HepG2 (cell line): ENCODE measurements around the gene CYP19A1. TPM values are rescaled to one million over a fixed set of nuclear protein-coding genes. Genes with fewer than 3 reads are reported as not detected.

Experiments used
- ADNP ChIP-seq: sonication (generic); formaldehyde crosslinking; IDR thresholded peaks from 2 replicates; pipeline ENCODE4 v1.4.0; 2020; ENCODE audit warnings: missing genetic modification reagents
- BRD4 ChIP-seq: sonication (generic); formaldehyde crosslinking; IDR thresholded peaks from 2 replicates; pipeline ENCODE4 v1.4.0; 2020; ENCODE audit warnings: missing genetic modification reagents
- CREB3 ChIP-seq: sonication (generic); formaldehyde crosslinking; IDR thresholded peaks from 2 replicates; pipeline ENCODE4 v1.5.0; 2020; ENCODE audit warnings: missing genetic modification reagents
- ETV6 ChIP-seq: sonication (generic); formaldehyde crosslinking; conservative IDR thresholded peaks from 2 replicates; pipeline ENCODE4 v1.4.0; 2020; ENCODE audit warnings: missing genetic modification reagents
- FOXJ3 ChIP-seq: sonication (generic); formaldehyde crosslinking; IDR thresholded peaks from 2 replicates; pipeline ENCODE4 v1.4.0; 2020; ENCODE audit warnings: missing genetic modification reagents, mild to moderate bottlenecking, borderline replicate concordance
- MYPOP ChIP-seq: sonication (generic); formaldehyde crosslinking; IDR thresholded peaks from 2 replicates; pipeline ENCODE4 v1.8.1; 2023; ENCODE audit warnings: mild to moderate bottlenecking, moderate library complexity, missing genetic modification reagents
- NFE2L2 ChIP-seq: fragments of 150-350 bp; IDR thresholded peaks from 2 replicates; pipeline ENCODE4 v1.6.1; 2014; ENCODE audit warnings: low read length
- NFRKB ChIP-seq: fragments of 450-650 bp; IDR thresholded peaks from 2 replicates; pipeline ENCODE4 v1.6.1; 2017
- NR1H2 ChIP-seq: sonication (generic); formaldehyde crosslinking; IDR thresholded peaks from 2 replicates; pipeline ENCODE4 v1.8.1; 2022; ENCODE audit warnings: low read depth, missing genetic modification reagents, borderline replicate concordance
- PBX3 ChIP-seq: sonication (generic); formaldehyde crosslinking; IDR thresholded peaks from 2 replicates; pipeline ENCODE4 v1.8.1; 2023; ENCODE audit warnings: missing genetic modification reagents, inconsistent platforms, borderline replicate concordance
- PCBP2 ChIP-seq: fragments of 200-400 bp; formaldehyde crosslinking; optimal IDR thresholded peaks from 2 replicates; pipeline ENCODE3; 2018; ENCODE audit warnings: low read length, low read depth; ENCODE audit not compliant: poor library complexity, severe bottlenecking
- PLSCR1 ChIP-seq: sonication (generic); formaldehyde crosslinking; IDR thresholded peaks from 2 replicates; pipeline ENCODE4 v1.5.0; 2020; ENCODE audit warnings: missing genetic modification reagents, mild to moderate bottlenecking, borderline replicate concordance
- SNRNP70 ChIP-seq: fragments of 200-400 bp; formaldehyde crosslinking; IDR thresholded peaks from 2 replicates; pipeline ENCODE4 v1.6.1; 2017; ENCODE audit warnings: mild to moderate bottlenecking, low read depth, low read length, moderate library complexity
- SP140L ChIP-seq: sonication (generic); formaldehyde crosslinking; IDR thresholded peaks from 2 replicates; pipeline ENCODE4 v1.4.0; 2020; ENCODE audit warnings: missing genetic modification reagents, borderline replicate concordance
- TRIM22 ChIP-seq: fragments of 450-650 bp; IDR thresholded peaks from 2 replicates; pipeline ENCODE4 v1.6.1; 2017
- XBP1 ChIP-seq: sonication (generic); formaldehyde crosslinking; IDR thresholded peaks from 2 replicates; pipeline ENCODE4 v1.5.0; 2020; ENCODE audit warnings: missing genetic modification reagents
- ZFP36 ChIP-seq: fragments of 150-350 bp; IDR thresholded peaks from 2 replicates; pipeline ENCODE4 v1.6.1; 2018; ENCODE audit warnings: borderline replicate concordance, low read length, low read depth; ENCODE audit not compliant: partially characterized antibody
- ZNF136 ChIP-seq: sonication (generic); formaldehyde crosslinking; IDR thresholded peaks from 2 replicates; pipeline ENCODE4 v1.8.1; 2022; ENCODE audit warnings: low read depth, mild to moderate bottlenecking, moderate library complexity, missing genetic modification reagents
- ZNF138 ChIP-seq: sonication (generic); formaldehyde crosslinking; IDR thresholded peaks from 2 replicates; pipeline ENCODE4 v1.5.0; 2020; ENCODE audit warnings: mild to moderate bottlenecking, low read depth, missing genetic modification reagents
- ZNF225 ChIP-seq: sonication (generic); formaldehyde crosslinking; IDR thresholded peaks from 2 replicates; pipeline ENCODE4 v1.4.0; 2020; ENCODE audit warnings: mild to moderate bottlenecking, missing genetic modification reagents
- ZNF34 ChIP-seq: sonication (generic); formaldehyde crosslinking; IDR thresholded peaks from 2 replicates; pipeline ENCODE4 v1.4.0; 2020; ENCODE audit warnings: mild to moderate bottlenecking, missing genetic modification reagents, borderline replicate concordance
- ZNF430 ChIP-seq: sonication (generic); formaldehyde crosslinking; IDR thresholded peaks from 2 replicates; pipeline ENCODE4 v1.9.0; 2021; ENCODE audit warnings: mild to moderate bottlenecking, missing genetic modification reagents
- ZSCAN5A ChIP-seq: sonication (generic); formaldehyde crosslinking; IDR thresholded peaks from 2 replicates; pipeline ENCODE4 v1.8.0; 2022; ENCODE audit warnings: mild to moderate bottlenecking, missing genetic modification reagents, borderline replicate concordance
- polyA plus RNA-seq, 8 experiments: library from polyadenylated mRNA; depleted of rRNA in 3 of 8; stranded (reverse) in 7 of 8; unstranded in 1 of 8; fragments of >200 nt; fragmentation: Illumina TruSeq in 4 of 8; extraction: Trizol in 4 of 8; gene quantifications; 2 replicates each; pipeline versions ENCODE4 v1.2.1 to v1.2.3, GENCODE V29; 2011 to 2016; ENCODE audit warnings: low read depth in 4 of 8, missing spikeins in 1 of 8, mixed read lengths in 1 of 8; ENCODE audit not compliant: insufficient read depth in 1 of 8
- total RNA-seq, 5 experiments: library from RNA; depleted of rRNA; stranded (reverse); fragments of >200 nt; fragmentation: Illumina TruSeq; extraction: Trizol; gene quantifications; 2 replicates each; pipeline ENCODE4 v1.2.3, GENCODE V29; 2016; ENCODE audit warnings: low read depth in 1 of 5

CYP19A1 gene
- total and polyA plus RNA-seq, 2 of the 13 experiments (the other 11 are each of a cell fraction or from before 2014, with no cell fraction given), result 10.9 to 23.0 TPM

- TF ChIP-seq NFE2L2 (no peak), BRD4 (CRISPR knock-in tag) (no peak), ZNF430 (CRISPR knock-in tag) (0 out of 2 replicates have a peak, but pooled peaks have one; percentile 39), ETV6 (CRISPR knock-in tag) (no peak), ADNP (CRISPR knock-in tag) (no peak), PBX3 (CRISPR knock-in tag) (no peak), CREB3 (no peak), NFRKB (no peak), ZNF34 (CRISPR knock-in tag) (no peak), ZFP36 (no peak), ZNF138 (no peak), MYPOP (CRISPR knock-in tag) (no peak), NR1H2 (CRISPR knock-in tag) (no peak), SNRNP70 (no peak), PCBP2 (no peak), TRIM22 (no peak), ZNF225 (CRISPR knock-in tag) (no peak), SP140L (CRISPR knock-in tag) (no peak), FOXJ3 (peak; percentile 71), ZNF136 (CRISPR knock-in tag) (0 out of 2 replicates have a peak, but pooled peaks have one; percentile 78), ZSCAN5A (CRISPR knock-in tag) (no peak), PLSCR1 (CRISPR knock-in tag) (no peak), XBP1 (CRISPR knock-in tag) (no peak)
These were observed 19.8 kb downstream of the CYP19A1 start (continued) for GRCh38 chr15:51318382-51319150.
